ENCODE data around the gene CAST.
"Not testable (repeated sequence)": the region's sequence is repeated elsewhere in the genome, so short reads cannot be mapped to it uniquely, and the experiment has no call there.

The CAST gene

GRCh38 chr5:96790961-96791504 is 128.9 kb downstream of the CAST start:
- in situ Hi-C loops (cut with HindIII; ENCODE audit: low sequenced_read_pairs): no loop called here
- DNase-seq (ENCODE audit: low read depth): no peak
- no peak overlapping the region for H3K4me3 ChIP-seq (ENCODE audit: low read depth, low read length)
- TF ChIP-seq CTCF (IDR thresholded peaks at IDR 0.05; ENCODE audit: low read depth, low read length, missing control alignments): no peak

- DNase-seq (ENCODE audit: low read depth): no peak
- H3K4me3 ChIP-seq (ENCODE audit: low read depth, low read length): no peak overlapping the region
- in situ Hi-C loops (cut with HindIII; ENCODE audit: low sequenced_read_pairs): no loop called here
- TF ChIP-seq CTCF (IDR thresholded peaks at IDR 0.05; ENCODE audit: low read depth, low read length, missing control alignments): no peak
Measured at GRCh38 chr5:96794757-96795156, 132.6 kb downstream of the CAST start.

GRCh38 chr5:96795626-96796025 is 133.4 kb downstream of the CAST start:
- TF ChIP-seq CTCF (IDR thresholded peaks at IDR 0.05; ENCODE audit: low read depth, low read length, missing control alignments): no peak
- no peak overlapping the region for H3K4me3 ChIP-seq (ENCODE audit: low read depth, low read length)
- no peak for DNase-seq (ENCODE audit: low read depth)
- in situ Hi-C loops (cut with HindIII; ENCODE audit: low sequenced_read_pairs): no loop called here

GRCh38 chr5:96796434-96796833 is 134.3 kb downstream of the CAST start:
- no peak for TF ChIP-seq CTCF (IDR thresholded peaks at IDR 0.05; ENCODE audit: low read depth, low read length, missing control alignments)
- DNase-seq (ENCODE audit: low read depth): no peak
- in situ Hi-C loops (cut with HindIII; ENCODE audit: low sequenced_read_pairs): no loop called here
- H3K4me3 ChIP-seq (ENCODE audit: low read depth, low read length): no peak overlapping the region

- in situ Hi-C loops (cut with HindIII; ENCODE audit: low sequenced_read_pairs); DNase-seq (ENCODE audit: low read depth); H3K4me3 ChIP-seq (ENCODE audit: low read depth, low read length): not testable (repeated sequence)
Measured at GRCh38 chr5:96801718-96802117, 139.5 kb downstream of the CAST start.

GRCh38 chr5:96807075-96807654 is 145.0 kb downstream of the CAST start:
- DNase-seq (ENCODE audit: low read depth): no peak
- H3K4me3 ChIP-seq (ENCODE audit: low read depth, low read length): peak overlapping the region; percentile 66
- no peak for TF ChIP-seq CTCF (IDR thresholded peaks at IDR 0.05; ENCODE audit: low read depth, low read length, missing control alignments)
- in situ Hi-C loops (cut with HindIII; ENCODE audit: low sequenced_read_pairs): no loop called here

GRCh38 chr5:96808541-96808828 is 146.3 kb downstream of the CAST start:
- DNase-seq (ENCODE audit: low read depth): no peak
- in situ Hi-C loops (cut with HindIII; ENCODE audit: low sequenced_read_pairs): no loop called here
- H3K4me3 ChIP-seq (ENCODE audit: low read depth, low read length): peak overlapping the region; percentile 66
- no peak for TF ChIP-seq CTCF (IDR thresholded peaks at IDR 0.05; ENCODE audit: low read depth, low read length, missing control alignments)
